Ovary (tissue), 3 donors: ENCODE data around the gene COL4A1.

Experiments
- CTCF ChIP-seq, 3 donors: fragments of 450-650 bp in 2 of 3; fragments of 200-600 bp in 1 of 3; IDR thresholded peaks; one replicate each; pipeline versions ENCODE4 v1.5.1 to v1.8.0; 2016 to 2022; ENCODE audit warnings: antibody characterized with exemption in 3 of 3, mild to moderate bottlenecking in 1 of 3
- EP300 ChIP-seq: sonication (generic); formaldehyde crosslinking; IDR thresholded peaks from one replicate; pipeline ENCODE4 v1.6.1; 2017; ENCODE audit warnings: antibody characterized with exemption
- POLR2A ChIP-seq: fragments of 450-650 bp; IDR thresholded peaks from one replicate; pipeline ENCODE4 v1.6.1; 2017; ENCODE audit warnings: antibody characterized with exemption, mild to moderate bottlenecking, moderate library complexity
- donor health status: DM: no; HTN: no; CAD: no.

- TF ChIP-seq POLR2A (no peak), CTCF (IDR thresholded peaks at IDR 0.05) (no peak), EP300 (no peak)
Observed at GRCh38 chr13:110197026-110197425, 109.9 kb downstream of the COL4A1 start.
